ENCODE measurements around the gene MYO7B.

The MYO7B gene

DNA sequence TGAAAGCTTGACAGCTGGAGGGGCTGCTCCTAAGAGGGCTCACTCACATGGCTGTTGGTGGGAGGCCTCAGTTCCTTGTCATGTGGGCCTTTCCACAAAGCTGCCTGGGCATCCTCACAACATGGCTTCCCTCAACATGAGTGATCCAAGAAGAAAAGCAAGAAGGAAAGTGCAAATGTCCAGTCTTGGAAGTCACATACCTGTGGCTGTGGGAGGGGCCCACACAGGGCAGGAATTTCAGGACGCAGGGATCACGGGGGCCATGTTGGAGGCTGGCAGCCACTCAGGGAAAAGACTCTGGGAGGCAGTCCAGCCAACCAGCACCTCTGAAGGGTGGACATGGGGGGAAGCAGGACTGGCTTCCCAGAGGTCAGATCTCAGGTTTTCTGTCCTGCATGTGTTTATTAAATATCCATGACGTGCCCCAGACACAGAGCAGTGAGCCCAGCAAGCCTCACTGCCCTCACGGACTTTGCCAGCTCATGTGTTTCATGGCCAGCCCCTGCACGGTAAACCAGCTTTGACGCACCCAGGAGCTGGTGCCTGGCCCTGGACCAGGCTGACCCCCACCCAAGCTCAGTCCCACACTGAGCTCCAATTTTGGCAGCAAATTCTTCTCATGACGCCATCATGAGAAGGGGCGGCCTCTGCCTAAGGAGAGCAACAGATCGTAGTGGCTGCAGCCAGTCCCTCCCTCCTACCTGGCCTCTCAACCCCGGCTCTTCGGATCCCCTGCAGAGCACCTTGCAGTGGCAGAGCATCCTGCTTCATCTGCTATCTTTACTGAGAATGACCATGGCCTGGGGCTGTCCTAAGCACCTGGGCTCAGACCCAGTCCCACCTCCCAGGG lies 75.8 kb downstream of the MYO7B start:
- TF ChIP-seq EZH2 (IDR thresholded peaks at IDR 0.05), result no peak
- no peak for TF ChIP-seq FOXP2 (optimal IDR thresholded peaks at IDR 0.05; ENCODE audit: control extremely low read depth, extremely low read length, insufficient read depth)
- no peak for TF ChIP-seq POLR2AphosphoS5 (IDR thresholded peaks at IDR 0.05; ENCODE audit: borderline replicate concordance, low read depth, low read length)
- Histone ChIP-seq H3K9me3 (ENCODE audit: low read depth, low read length) (peaks cover 4% of the 10 kb centered on the region; the same call in 1 of the 2 replicates), H3K4me3 (no peak overlapping the region), H3K36me3 (ENCODE audit: insufficient read depth, low read length) (no peaks in the 10 kb centered on the region), H3K9ac (ENCODE audit: insufficient read length) (no peak overlapping the region), H3K27ac (no peak overlapping the region)
- no peak for DNase-seq (ENCODE audit: low read depth, low spot score)

- DNase-seq (ENCODE audit: low read depth, low spot score), result no peak
- H3K36me3 ChIP-seq (ENCODE audit: insufficient read depth, low read length), result no peaks in the 10 kb centered on the region
- no peak overlapping the region for H3K4me3 ChIP-seq
- H3K9me3 ChIP-seq (ENCODE audit: low read depth, low read length), result peaks cover 4% of the 10 kb centered on the region; the same call in 1 of the 2 replicates
- no peak overlapping the region for H3K27ac ChIP-seq
- TF ChIP-seq POLR2AphosphoS5 (IDR thresholded peaks at IDR 0.05; ENCODE audit: borderline replicate concordance, low read depth, low read length), result no peak
- no peak for TF ChIP-seq FOXP2 (optimal IDR thresholded peaks at IDR 0.05; ENCODE audit: control extremely low read depth, extremely low read length, insufficient read depth)
- TF ChIP-seq EZH2 (IDR thresholded peaks at IDR 0.05), result no peak
- no peak overlapping the region for H3K9ac ChIP-seq (ENCODE audit: insufficient read length)
Measured at GRCh38 chr2:127612111-127612822, 76.8 kb downstream of the MYO7B start.

GRCh38 chr2:127614246-127614645 lies 78.8 kb downstream of the MYO7B start:
- TF ChIP-seq FOXP2 (optimal IDR thresholded peaks at IDR 0.05; ENCODE audit: control extremely low read depth, extremely low read length, insufficient read depth) (no peak), POLR2AphosphoS5 (IDR thresholded peaks at IDR 0.05; ENCODE audit: borderline replicate concordance, low read depth, low read length) (no peak), EZH2 (IDR thresholded peaks at IDR 0.05) (no peak)
- H3K9ac ChIP-seq (ENCODE audit: insufficient read length), result no peak overlapping the region
- H3K36me3 ChIP-seq (ENCODE audit: insufficient read depth, low read length), result no peaks in the 10 kb centered on the region
- H3K9me3 ChIP-seq (ENCODE audit: low read depth, low read length), result peaks cover 4% of the 10 kb centered on the region; the same call in 1 of the 2 replicates
- H3K27ac ChIP-seq, result no peak overlapping the region
- DNase-seq (ENCODE audit: low read depth, low spot score), result no peak
- H3K4me3 ChIP-seq, result no peak overlapping the region

GRCh38 chr2:127614731-127615130 lies 79.2 kb downstream of the MYO7B start:
- H3K9me3 ChIP-seq (ENCODE audit: low read depth, low read length), result peaks cover 4% of the 10 kb centered on the region; the same call in 1 of the 2 replicates
- no peak overlapping the region for H3K9ac ChIP-seq (ENCODE audit: insufficient read length)
- no peak overlapping the region for H3K4me3 ChIP-seq
- no peak for DNase-seq (ENCODE audit: low read depth, low spot score)
- H3K27ac ChIP-seq, result no peak overlapping the region
- no peaks in the 10 kb centered on the region for H3K36me3 ChIP-seq (ENCODE audit: insufficient read depth, low read length)
- TF ChIP-seq EZH2 (IDR thresholded peaks at IDR 0.05), result no peak
- TF ChIP-seq POLR2AphosphoS5 (IDR thresholded peaks at IDR 0.05; ENCODE audit: borderline replicate concordance, low read depth, low read length), result no peak
- no peak for TF ChIP-seq FOXP2 (optimal IDR thresholded peaks at IDR 0.05; ENCODE audit: control extremely low read depth, extremely low read length, insufficient read depth)

- Histone ChIP-seq H3K9ac (ENCODE audit: insufficient read length) (no peak overlapping the region), H3K4me3 (peak overlapping the region; percentile 65), H3K27ac (peak overlapping the region; percentile 87), H3K36me3 (ENCODE audit: insufficient read depth, low read length) (no peaks in the 10 kb centered on the region), H3K9me3 (ENCODE audit: low read depth, low read length) (peaks cover 4% of the 10 kb centered on the region; the same call in 1 of the 2 replicates)
- DNase-seq (ENCODE audit: low read depth, low spot score), result peak; percentile 81
- TF ChIP-seq EZH2 (IDR thresholded peaks at IDR 0.05) (no peak), FOXP2 (optimal IDR thresholded peaks at IDR 0.05; ENCODE audit: control extremely low read depth, extremely low read length, insufficient read depth) (no peak), POLR2AphosphoS5 (IDR thresholded peaks at IDR 0.05; ENCODE audit: borderline replicate concordance, low read depth, low read length) (no peak)
Measured at GRCh38 chr2:127615511-127616166, 80.2 kb downstream of the MYO7B start.

DNA sequence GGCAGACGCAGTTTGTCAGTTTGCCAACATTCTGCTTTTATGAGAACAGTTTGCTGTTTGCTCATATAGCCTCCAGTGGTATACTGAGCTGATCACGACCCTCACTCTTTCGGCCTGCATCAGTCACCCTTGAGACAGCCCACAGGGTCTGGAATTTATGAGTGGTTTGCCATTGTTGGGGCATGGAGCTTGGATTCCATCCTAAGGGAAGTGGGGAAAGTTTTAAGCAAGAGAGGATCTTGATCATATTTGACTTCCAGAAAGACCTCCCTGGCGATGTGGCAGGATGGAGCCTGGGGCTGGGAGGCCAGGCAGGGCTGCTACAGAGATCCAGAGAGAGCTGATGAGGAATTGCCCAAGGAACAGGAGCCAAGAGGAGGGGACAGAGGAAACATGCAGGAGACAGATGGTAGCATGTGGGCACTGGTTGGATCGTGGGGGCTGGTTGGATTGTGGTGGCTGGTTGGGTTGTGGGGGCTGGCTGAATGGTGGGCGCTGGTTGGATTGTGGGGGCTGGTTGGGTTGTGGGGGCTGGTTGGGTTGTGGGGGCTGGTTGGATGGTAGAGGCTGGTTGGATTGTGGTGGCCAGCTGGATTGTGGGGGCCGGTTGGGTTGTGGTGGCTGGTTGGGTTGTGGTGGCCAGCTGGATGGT lies 83.2 kb downstream of the MYO7B start:
- Histone ChIP-seq H3K27ac (no peak overlapping the region), H3K9ac (ENCODE audit: insufficient read length) (no peak overlapping the region), H3K9me3 (ENCODE audit: low read depth, low read length) (0 out of 2 replicates have a peak, but pooled peaks cover 2% of the 10 kb centered on the region), H3K4me3 (no peak overlapping the region), H3K36me3 (ENCODE audit: insufficient read depth, low read length) (no peaks in the 10 kb centered on the region)
- no peak for DNase-seq (ENCODE audit: low read depth, low spot score)
- TF ChIP-seq FOXP2 (optimal IDR thresholded peaks at IDR 0.05; ENCODE audit: control extremely low read depth, extremely low read length, insufficient read depth) (no peak), POLR2AphosphoS5 (IDR thresholded peaks at IDR 0.05; ENCODE audit: borderline replicate concordance, low read depth, low read length) (no peak), EZH2 (IDR thresholded peaks at IDR 0.05) (no peak)

DNA sequence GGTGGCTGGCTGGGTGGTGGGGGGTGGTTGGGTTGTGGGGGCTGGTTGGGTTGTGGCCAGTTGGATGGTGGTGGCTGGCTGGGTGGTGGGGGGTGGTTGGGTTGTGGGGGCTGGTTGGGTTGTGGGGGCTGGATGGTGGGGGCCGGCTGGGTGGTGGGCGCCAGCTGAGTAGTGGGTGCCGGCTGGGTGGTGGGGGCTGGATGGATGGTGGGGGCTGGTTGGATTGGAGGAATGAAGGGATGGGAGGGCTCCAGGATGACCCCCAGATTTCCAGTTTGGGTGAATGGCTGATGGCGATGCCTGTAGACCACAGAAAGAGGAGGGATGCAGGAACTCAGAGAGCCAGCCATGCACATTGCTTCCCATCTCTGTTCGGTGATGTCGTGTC lies 83.7 kb downstream of the MYO7B start:
- no peak for DNase-seq (ENCODE audit: low read depth, low spot score)
- no peak for TF ChIP-seq POLR2AphosphoS5 (IDR thresholded peaks at IDR 0.05; ENCODE audit: borderline replicate concordance, low read depth, low read length)
- TF ChIP-seq EZH2 (IDR thresholded peaks at IDR 0.05), result no peak
- TF ChIP-seq FOXP2 (optimal IDR thresholded peaks at IDR 0.05; ENCODE audit: control extremely low read depth, extremely low read length, insufficient read depth), result no peak
- Histone ChIP-seq H3K9me3 (ENCODE audit: low read depth, low read length) (no peaks in the 10 kb centered on the region), H3K4me3 (no peak overlapping the region), H3K36me3 (ENCODE audit: insufficient read depth, low read length) (no peaks in the 10 kb centered on the region), H3K27ac (no peak overlapping the region), H3K9ac (ENCODE audit: insufficient read length) (no peak overlapping the region)

All from SK-N-MC (cell line).